ENCODE measurements around the gene PTPN13.
"Not testable (repeated sequence)": the region's sequence is repeated elsewhere in the genome, so short reads cannot be mapped to it uniquely, and the experiment has no call there.

The PTPN13 gene

GRCh38 chr4:86641516-86642090 lies 47.5 kb downstream of the PTPN13 start:
- DNase-seq (ENCODE audit: low spot score) = no peak

- no peak for DNase-seq (ENCODE audit: low spot score)
These were observed 50.8 kb downstream of the PTPN13 start for GRCh38 chr4:86644892-86645291.

GRCh38 chr4:86652332-86652932 lies 58.3 kb downstream of the PTPN13 start:
- no peak for DNase-seq (ENCODE audit: low spot score)

GRCh38 chr4:86653237-86653865 lies 59.2 kb downstream of the PTPN13 start:
- DNase-seq (ENCODE audit: low spot score) = peak; percentile 19

GRCh38 chr4:86656781-86657180 lies 62.7 kb downstream of the PTPN13 start:
- not testable (repeated sequence) for DNase-seq (ENCODE audit: low spot score)

GRCh38 chr4:86657382-86657781 lies 63.3 kb downstream of the PTPN13 start:
- no peak for DNase-seq (ENCODE audit: low spot score)

- no peak for DNase-seq (ENCODE audit: low spot score)
These were observed 63.8 kb downstream of the PTPN13 start for GRCh38 chr4:86657910-86658309.

- no peak for DNase-seq (ENCODE audit: low spot score)
These were observed 66.3 kb downstream of the PTPN13 start for GRCh38 chr4:86660401-86660800.

GRCh38 chr4:86661006-86661405 lies 66.9 kb downstream of the PTPN13 start:
- DNase-seq (ENCODE audit: low spot score) = no peak

GRCh38 chr4:86661418-86661817 lies 67.3 kb downstream of the PTPN13 start:
- DNase-seq (ENCODE audit: low spot score) = no peak

GRCh38 chr4:86664959-86665358 lies 70.8 kb downstream of the PTPN13 start:
- no peak for DNase-seq (ENCODE audit: low spot score)

- DNase-seq (ENCODE audit: low spot score) = no peak
These were observed 76.2 kb downstream of the PTPN13 start for GRCh38 chr4:86670298-86670697.

- no peak for DNase-seq (ENCODE audit: low spot score)
These were observed 76.6 kb downstream of the PTPN13 start for GRCh38 chr4:86670756-86671155.

GRCh38 chr4:86675548-86675947 lies 81.4 kb downstream of the PTPN13 start:
- no peak for DNase-seq (ENCODE audit: low spot score)

- no peak for DNase-seq (ENCODE audit: low spot score)
These were observed 84.7 kb downstream of the PTPN13 start for GRCh38 chr4:86678796-86679195.

- no peak for DNase-seq (ENCODE audit: low spot score)
These were observed 85.3 kb downstream of the PTPN13 start for GRCh38 chr4:86679441-86679840.

- DNase-seq (ENCODE audit: low spot score) = no peak
These were observed 89.1 kb downstream of the PTPN13 start for GRCh38 chr4:86683167-86683566.

- no peak for DNase-seq (ENCODE audit: low spot score)
These were observed 89.9 kb downstream of the PTPN13 start for GRCh38 chr4:86683983-86684382.

- DNase-seq (ENCODE audit: low spot score) = no peak
These were observed 91.3 kb downstream of the PTPN13 start for GRCh38 chr4:86685401-86685800.

GRCh38 chr4:86686741-86687140 lies 92.6 kb downstream of the PTPN13 start:
- no peak for DNase-seq (ENCODE audit: low spot score)

GRCh38 chr4:86688026-86688425 lies 93.9 kb downstream of the PTPN13 start:
- DNase-seq (ENCODE audit: low spot score) = no peak

GRCh38 chr4:86704601-86705000 lies 110.5 kb downstream of the PTPN13 start:
- no peak for DNase-seq (ENCODE audit: low spot score)

GRCh38 chr4:86706923-86707597 lies 112.9 kb downstream of the PTPN13 start:
- DNase-seq (ENCODE audit: low spot score) = no peak
